Stimulated activated CD8-positive, alpha-beta memory T cell treated with anti-CD3 and anti-CD28 coated beads, Interleukin-12 subunit alpha, Interleukin-12 subunit beta, amount 100 ng/mL, for 24 hours (primary cell): ENCODE measurements around the gene CDH6.

Experiments used
- DNase-seq: peaks from one replicate; pipeline ENCODE4 v3.0.0-alpha.2; 2020; ENCODE audit errors: extremely low read depth

Gene CDH6

DNA sequence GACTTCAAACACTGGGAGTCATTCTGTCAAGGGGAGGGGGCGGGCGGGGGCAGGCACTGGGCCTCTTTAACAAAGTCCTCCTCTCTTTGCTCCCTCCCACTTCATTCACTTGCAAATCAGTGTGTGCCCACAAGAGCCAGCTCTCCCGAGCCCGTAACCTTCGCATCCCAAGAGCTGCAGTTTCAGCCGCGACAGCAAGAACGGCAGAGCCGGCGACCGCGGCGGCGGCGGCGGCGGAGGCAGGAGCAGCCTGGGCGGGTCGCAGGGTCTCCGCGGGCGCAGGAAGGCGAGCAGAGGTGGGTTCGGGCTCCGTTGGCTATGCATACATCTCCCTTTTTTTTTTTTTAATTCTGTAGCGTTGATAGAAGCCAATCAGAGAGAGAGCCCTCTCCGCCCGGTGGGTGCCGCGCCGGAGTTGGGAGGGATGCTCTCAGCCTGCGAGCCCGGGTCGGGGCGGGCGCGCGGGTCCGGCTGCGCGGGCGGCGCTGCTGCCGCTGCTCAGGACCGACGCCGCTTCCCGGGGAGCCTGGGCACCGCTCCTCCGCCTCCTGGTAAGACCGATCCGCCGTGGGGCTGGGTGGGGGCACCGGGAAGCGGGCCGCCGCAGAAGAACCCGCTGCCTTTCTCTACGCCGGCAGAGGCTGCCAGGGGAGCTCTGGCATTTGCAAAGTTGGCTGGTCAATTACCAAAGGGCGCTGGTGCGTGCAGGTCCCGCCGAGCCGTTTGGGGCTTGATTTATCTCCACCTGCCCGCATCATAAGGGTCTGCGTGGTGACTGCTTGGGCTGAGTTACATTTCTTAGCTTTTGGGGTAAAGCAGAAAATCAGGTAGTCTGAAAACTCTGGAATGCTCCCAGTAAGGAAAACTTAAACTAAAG lies at the start of gene CDH6:
Gene CDH6, plus strand, starts transcription at position 96 of the 877 bp plus-strand sequence. CDS start 73,788 bp downstream, outside the sequence.
- no peak for DNase-seq

GRCh38 chr5:31144364-31144763 lies 49.1 kb upstream of the CDH6 start:
- DNase-seq, result no peak

DNA sequence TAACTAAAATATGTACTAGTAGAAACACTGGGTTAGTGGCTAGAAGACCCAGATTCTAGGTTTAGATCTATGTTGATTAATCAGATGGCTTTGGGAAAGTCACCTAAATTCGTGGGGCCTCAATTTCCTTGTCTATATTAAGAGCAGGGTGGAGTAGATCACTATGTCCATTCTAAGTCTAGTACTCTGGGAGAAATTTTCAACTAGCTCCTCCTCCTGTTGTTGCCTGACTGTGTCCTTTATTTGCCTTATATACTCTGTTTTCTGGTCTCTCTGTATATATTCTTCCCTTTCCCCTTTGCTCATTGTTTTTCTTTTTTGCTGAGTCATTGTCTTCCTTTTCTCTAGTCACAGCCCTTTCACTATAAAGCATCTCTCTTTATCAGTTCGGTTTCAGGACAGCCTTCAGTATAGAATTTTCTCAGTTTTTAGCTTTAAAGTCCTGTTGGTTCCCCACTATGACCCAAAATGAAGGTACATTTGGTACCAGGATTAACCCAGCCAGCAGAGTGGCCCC lies 44.5 kb upstream of the CDH6 start:
- DNase-seq, result no peak

DNA sequence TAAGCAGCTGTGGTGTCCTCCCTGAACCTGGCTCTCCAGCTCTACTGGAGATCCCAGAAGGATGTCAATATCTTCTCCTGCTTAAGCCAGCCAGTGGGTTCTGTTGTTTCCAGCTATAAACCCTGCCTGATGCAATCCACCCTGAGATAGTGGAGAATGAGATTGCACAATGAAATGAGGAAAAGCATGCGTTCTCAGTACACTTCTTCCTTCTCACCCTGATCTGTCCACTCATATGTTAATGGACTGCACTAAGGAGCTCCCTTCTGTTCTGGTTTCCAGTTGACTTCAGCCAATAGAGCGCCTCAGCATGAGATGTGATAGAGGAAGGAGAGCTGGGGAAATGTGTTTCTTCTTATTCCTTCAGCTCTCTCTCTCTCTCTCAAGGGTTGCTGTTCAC lies 40.0 kb upstream of the CDH6 start:
- DNase-seq, result no peak

DNA sequence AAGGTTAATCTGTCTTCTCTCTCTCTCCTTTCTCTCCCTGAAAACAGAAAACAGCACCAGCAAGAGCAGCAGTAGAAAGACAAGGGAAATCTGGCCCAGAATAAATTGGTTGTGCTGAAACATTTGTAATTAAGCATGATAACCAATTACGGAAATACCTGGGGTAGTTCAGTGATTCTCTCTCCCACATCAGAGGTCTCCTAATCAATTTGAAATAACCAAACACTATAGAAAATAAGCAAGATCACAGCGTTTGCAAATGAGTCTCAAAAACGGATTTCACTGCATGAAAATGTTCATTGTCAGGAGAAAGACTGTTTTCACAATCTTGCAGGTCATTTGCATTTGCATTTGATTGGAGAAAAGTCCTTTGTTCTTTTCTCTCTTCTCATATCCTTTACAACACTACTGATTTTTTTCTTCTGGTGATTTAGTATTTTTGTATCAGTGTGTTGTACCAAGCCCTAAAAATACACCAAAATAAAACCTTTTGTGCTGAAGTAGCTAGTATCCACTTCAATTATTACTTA lies 36.8 kb upstream of the CDH6 start:
- no peak for DNase-seq

GRCh38 chr5:31157720-31158119 lies 35.8 kb upstream of the CDH6 start:
- DNase-seq, result no peak

GRCh38 chr5:31158686-31159085 lies 34.8 kb upstream of the CDH6 start:
- DNase-seq, result no peak

DNA sequence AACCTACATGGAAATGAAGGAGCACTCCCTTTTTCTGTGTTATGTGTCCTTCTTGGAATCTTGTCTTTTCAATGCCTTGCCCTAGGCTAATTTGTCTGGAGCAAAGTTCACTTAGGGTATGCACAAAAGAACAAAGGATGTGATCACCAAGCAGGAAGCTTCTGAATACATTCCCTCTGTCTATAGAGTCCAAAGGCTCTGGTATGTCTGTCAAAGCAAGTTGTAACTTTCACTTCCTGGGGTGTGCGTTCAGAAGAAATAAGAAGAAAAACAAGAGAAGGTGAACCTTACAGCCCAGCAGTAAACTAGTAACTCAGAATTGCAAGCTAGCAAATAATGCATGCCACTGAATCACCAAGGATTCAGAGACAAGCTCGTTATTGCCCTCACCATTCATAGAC lies 31.7 kb upstream of the CDH6 start:
- DNase-seq, result no peak

DNA sequence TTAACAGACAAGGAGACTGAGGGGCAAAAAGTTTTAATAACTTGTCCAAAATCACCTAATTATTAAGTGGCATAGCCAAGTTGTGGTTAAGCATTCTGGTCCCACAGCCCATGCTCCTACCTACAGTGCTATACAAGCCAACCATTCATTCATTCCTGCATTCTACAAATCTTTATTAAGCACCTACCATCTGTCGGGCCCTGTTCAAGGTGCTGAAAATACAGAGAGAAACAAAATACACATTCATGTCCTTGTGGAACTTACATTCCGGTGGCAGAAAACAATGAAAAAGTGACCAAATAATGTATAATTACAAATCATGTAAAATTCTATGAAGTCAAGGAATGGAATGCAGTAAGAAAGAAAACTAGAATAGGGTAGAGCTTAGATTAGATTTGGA lies 27.8 kb upstream of the CDH6 start:
- no peak for DNase-seq

GRCh38 chr5:31169379-31169778 lies 24.1 kb upstream of the CDH6 start:
- DNase-seq, result no peak

- no peak for DNase-seq
Measured at GRCh38 chr5:31172881-31173280, 20.6 kb upstream of the CDH6 start.

DNA sequence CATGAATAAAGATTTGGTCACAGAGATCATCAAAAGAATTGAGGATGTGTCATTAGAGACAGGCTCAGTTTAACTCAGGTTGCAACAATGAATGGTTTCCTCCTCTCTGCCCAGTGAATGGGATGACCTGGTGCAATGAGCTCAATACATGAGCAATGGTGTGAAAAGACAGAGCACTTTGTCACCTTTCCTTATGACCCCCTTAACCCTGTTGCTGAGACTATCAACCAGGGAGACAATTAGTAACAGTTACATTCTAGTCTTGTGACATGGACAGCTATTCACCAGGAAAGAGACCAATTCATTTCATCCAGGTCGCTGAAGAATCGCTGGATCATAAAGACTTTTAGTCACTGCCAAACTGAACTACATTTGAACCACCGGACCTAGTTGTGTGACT lies 19.9 kb upstream of the CDH6 start:
- DNase-seq, result no peak

- DNase-seq, result no peak
Measured at GRCh38 chr5:31181376-31181987, 12.0 kb upstream of the CDH6 start.

DNA sequence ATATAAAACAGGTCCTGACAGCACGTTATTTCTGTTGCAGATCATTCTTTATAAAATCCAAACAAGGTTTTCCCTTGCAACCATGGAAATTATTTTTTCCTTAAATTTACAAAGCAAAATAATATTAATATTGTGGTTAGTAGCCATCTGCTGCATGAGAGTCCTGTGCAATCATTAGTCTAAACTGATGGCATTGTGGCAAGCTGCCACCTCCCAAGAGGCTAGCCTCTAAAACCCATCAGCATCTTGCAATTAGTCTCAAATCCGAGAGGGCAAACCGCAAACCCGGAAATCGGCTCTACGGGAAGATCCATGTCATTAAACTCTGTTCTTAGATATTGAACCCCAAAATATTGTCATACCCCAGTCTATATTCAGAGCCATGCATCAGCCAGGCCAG lies 11.3 kb upstream of the CDH6 start:
- DNase-seq, result no peak

DNA sequence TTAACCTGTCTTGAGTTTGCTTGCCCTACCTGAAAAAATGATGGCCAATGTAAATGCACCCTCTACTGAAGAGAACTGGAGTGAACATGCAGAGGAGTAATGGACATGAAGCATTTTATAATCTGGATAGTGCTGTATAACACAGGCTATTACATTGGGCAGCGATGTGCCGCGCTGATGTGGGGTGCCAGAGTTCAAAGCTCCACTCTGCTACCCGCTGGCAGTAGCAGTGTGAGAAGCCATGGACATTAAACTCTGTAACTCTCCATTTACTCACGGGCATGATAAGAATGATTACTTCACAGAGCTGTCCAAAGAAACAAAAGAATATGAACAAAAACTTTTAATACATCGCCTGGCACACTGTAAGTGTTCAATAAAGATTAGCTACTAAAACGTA lies 7.5 kb upstream of the CDH6 start:
- no peak for DNase-seq

DNA sequence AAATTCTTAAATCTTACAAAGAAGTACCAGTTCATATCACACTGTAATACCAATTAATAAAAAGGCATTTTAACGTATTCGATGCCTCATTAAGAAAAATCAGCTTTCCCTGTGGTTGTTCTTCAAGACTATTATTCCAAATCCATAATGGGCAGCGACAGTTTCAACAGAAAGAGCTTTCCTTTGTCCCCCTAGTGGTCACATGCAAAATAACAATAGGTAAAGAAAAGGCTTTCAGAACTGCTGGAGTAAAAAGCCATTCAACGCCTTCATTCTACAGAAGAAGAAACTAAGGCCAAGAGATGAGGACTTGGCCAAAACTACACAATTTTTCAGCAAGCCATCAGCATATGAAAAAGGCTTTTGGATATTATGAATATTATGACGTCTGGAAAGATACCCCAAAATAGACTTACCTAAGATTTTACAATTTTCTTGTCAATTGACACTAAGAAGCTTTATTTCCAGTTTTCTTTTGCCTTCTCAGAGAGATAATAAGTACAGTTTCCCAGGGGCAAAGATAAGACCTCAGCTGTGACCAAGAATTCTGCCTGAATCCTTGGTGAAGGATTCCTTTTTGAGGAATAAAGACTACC lies 6.7 kb upstream of the CDH6 start:
- no peak for DNase-seq

DNA sequence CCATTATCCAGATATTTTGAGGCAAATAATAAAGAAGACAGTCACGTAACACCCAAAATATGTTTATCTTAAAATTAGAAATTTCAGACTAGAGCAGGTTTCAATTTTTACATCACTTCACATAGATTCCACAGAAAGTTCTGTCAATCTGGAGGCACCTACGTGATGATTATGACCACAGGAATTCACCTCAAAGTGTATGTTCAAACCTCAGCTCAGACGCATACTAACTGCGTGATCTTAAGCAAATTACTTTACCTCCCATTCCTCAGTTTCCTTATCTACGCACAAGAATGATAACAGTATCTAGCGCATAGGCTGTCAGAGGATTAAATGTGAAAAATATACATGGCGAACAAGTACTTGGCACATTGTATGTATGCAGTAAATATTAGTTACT lies 5.9 kb upstream of the CDH6 start:
- DNase-seq, result no peak

- DNase-seq, result no peak
Measured at GRCh38 chr5:31192442-31192841, 1.0 kb upstream of the CDH6 start.

- no peak for DNase-seq
Measured at GRCh38 chr5:31193116-31193515, 370 bp upstream of the CDH6 start.

DNA sequence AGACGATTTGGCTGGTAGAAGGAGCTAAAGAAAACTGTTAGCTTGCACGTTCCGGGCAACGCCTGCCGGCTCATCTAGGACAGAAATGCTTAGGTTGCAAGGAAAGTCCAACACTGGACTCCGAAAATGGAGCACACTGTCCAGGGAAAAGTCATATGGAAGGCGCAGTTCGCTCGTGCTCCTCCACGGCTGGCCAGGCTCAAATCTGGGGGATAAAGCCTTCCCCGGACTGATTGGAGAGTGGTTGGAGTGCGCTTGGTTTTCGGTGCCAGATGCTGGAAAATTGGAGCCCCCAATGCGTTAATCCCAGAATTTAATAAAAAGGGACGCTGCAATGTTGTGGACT lies 955 bp downstream of the CDH6 start:
- DNase-seq, result no peak

DNA sequence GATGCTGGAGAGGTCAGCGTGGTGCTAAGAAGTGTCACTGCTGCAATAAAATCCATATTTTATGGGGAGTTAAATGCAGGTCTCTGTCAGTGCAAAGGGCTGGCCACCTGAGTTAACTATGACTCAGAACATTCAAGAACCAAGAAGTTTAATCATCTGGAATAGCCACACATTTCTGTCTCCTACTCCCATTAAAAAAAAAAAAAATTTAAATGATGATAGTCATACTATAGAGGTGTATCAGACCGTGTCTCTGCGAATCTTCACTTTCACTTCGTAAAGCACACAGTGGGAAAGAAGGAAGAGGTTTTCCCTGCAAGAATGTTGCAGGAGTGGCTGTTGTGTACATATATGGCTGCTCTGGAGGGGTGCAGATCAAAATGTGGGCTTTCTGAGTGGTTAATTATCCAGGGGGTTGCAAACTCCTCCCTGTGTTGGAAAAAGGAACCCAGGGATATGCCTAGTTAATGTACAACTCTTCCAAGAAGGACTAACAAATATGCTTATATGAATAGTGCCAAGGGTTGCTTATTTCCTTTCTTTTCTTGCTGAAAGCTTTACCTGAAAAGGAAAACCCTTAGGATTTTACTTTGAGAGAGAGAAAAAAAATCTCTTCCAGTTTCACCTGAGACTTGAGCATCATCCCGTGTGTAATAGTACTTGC lies 1.5 kb downstream of the CDH6 start:
- DNase-seq, result no peak

GRCh38 chr5:31196309-31196708 lies 2.8 kb downstream of the CDH6 start:
- DNase-seq, result no peak
